Central memory CD4-positive, alpha-beta T cell (primary cell): ENCODE data around the gene ACTA1.
"Not testable (repeated sequence)": the region's sequence is repeated elsewhere in the genome, so short reads cannot be mapped to it uniquely, and the experiment has no call there.

Experiments used
- DNase-seq: peaks from one replicate; pipeline ENCODE4 v3.0.0; 2022

ACTA1 gene

GRCh38 chr1:229407206-229408026, 26.5 kb downstream of the ACTA1 start:
- DNase-seq = no peak

- DNase-seq = no peak
Measured at GRCh38 chr1:229406798-229407197, 27.1 kb downstream of the ACTA1 start.

GRCh38 chr1:229403573-229403972, 30.3 kb downstream of the ACTA1 start:
- DNase-seq = no peak

GRCh38 chr1:229402993-229403392, 30.9 kb downstream of the ACTA1 start:
- DNase-seq = no peak

GRCh38 chr1:229402329-229402728, 31.6 kb downstream of the ACTA1 start:
- not testable (repeated sequence) for DNase-seq

GRCh38 chr1:229397762-229398161, 36.1 kb downstream of the ACTA1 start:
- DNase-seq = no peak

- DNase-seq = no peak
Measured at GRCh38 chr1:229396585-229397206, 37.2 kb downstream of the ACTA1 start.

GRCh38 chr1:229394517-229394916, 39.4 kb downstream of the ACTA1 start:
- not testable (repeated sequence) for DNase-seq

- DNase-seq = no peak
Measured at GRCh38 chr1:229392936-229393335, 41.0 kb downstream of the ACTA1 start.

GRCh38 chr1:229390130-229390529, 43.8 kb downstream of the ACTA1 start:
- no peak for DNase-seq

- no peak for DNase-seq
Measured at GRCh38 chr1:229388897-229389580, 44.9 kb downstream of the ACTA1 start.

GRCh38 chr1:229385853-229386456, 47.9 kb downstream of the ACTA1 start:
- no peak for DNase-seq

GRCh38 chr1:229384822-229385221, 49.1 kb downstream of the ACTA1 start:
- no peak for DNase-seq

GRCh38 chr1:229383961-229384360, 49.9 kb downstream of the ACTA1 start:
- DNase-seq = no peak

- no peak for DNase-seq
Measured at GRCh38 chr1:229383188-229383587, 50.7 kb downstream of the ACTA1 start.
